ENCODE data around the gene RPS21.

Gene RPS21

GRCh38 chr20:62428002-62428372 is 41.1 kb downstream of the RPS21 start:
- no peak for DNase-seq

GRCh38 chr20:62428396-62429295 is 41.7 kb downstream of the RPS21 start:
- DNase-seq, result no peak

- no peak for DNase-seq
Measured at GRCh38 chr20:62429455-62430310, 42.8 kb downstream of the RPS21 start.

GRCh38 chr20:62430311-62430853 is 43.5 kb downstream of the RPS21 start:
- no peak for DNase-seq

GRCh38 chr20:62430866-62431447 is 44.1 kb downstream of the RPS21 start:
- DNase-seq, result no peak

GRCh38 chr20:62433658-62434497 is 47.0 kb downstream of the RPS21 start:
- no peak for DNase-seq

GRCh38 chr20:62436692-62437091 is 49.8 kb downstream of the RPS21 start:
- DNase-seq, result no peak

- no peak for DNase-seq
Measured at GRCh38 chr20:62437496-62437895, 50.6 kb downstream of the RPS21 start.

- DNase-seq, result no peak
Measured at GRCh38 chr20:62437927-62438326, 51.0 kb downstream of the RPS21 start.

All from NCI-H146 (cell line).